CD4-positive, alpha-beta T cell (primary cell): ENCODE data around the gene ZCWPW1. TPM values are rescaled to one million over a fixed set of nuclear protein-coding genes. Genes with fewer than 3 reads are reported as not detected.
"Not testable (repeated sequence)": the region's sequence is repeated elsewhere in the genome, so short reads cannot be mapped to it uniquely, and the experiment has no call there.

Source experiments
- ATAC-seq: fragments of 200-7000 bp; cut with Tn5 transposase; one replicate; pipeline ENCODE4 v1.10.0; 2022; ENCODE audit warnings: mild to moderate bottlenecking; ENCODE audit not compliant: poor library complexity
- CTCF ChIA-PET: fragments of 350-600 bp; sonication (Branson Sonifier 250); formaldehyde crosslinking; loops from one replicate; lab custom pipeline; 2021; ENCODE audit warnings: antibody characterized with exemption, inconsistent platforms; lab: Charles Lee
- POLR2A ChIA-PET: fragments of 350-600 bp; sonication (Branson Sonifier 250); formaldehyde crosslinking; loops from one replicate; lab custom pipeline; 2021; ENCODE audit warnings: antibody characterized with exemption, inconsistent platforms; lab: Charles Lee
- DNase-seq, 14 experiments: peaks; one replicate each; pipeline ENCODE4 v3.0.0-alpha.2; 2013 to 2020; ENCODE audit warnings: mixed read lengths in 2 of 14
- H3K27ac ChIP-seq, 2 donors: one replicate each; pipeline versions ENCODE4 v1.5.1 to v1.7.0; 2013; ENCODE audit warnings: low read length in 2 of 2, low read depth in 1 of 2, mild to moderate bottlenecking in 1 of 2
- H3K27me3 ChIP-seq, 2 experiments: 1 replicate in 1 of 2; 2 replicates in 1 of 2; pipeline versions ENCODE4 v1.6.1 to v1.7.0; 2013; ENCODE audit warnings: low read length in 2 of 2, control low read depth in 1 of 2, mild to moderate bottlenecking in 1 of 2, moderate library complexity in 1 of 2; ENCODE audit not compliant: insufficient read depth in 2 of 2, control insufficient read depth in 1 of 2
- H3K36me3 ChIP-seq: one replicate; pipeline ENCODE4 v1.6.1; 2013; ENCODE audit warnings: low read length, control low read depth; ENCODE audit not compliant: insufficient read depth
- H3K4me1 ChIP-seq: one replicate; pipeline ENCODE4 v1.6.1; 2013; ENCODE audit warnings: low read length, control low read depth; ENCODE audit not compliant: insufficient read depth
- H3K4me3 ChIP-seq: one replicate; pipeline ENCODE4 v1.5.1; 2013; ENCODE audit warnings: mild to moderate bottlenecking, low read length, moderate library complexity
- H3K9me3 ChIP-seq, 2 experiments: 1 replicate in 1 of 2; 2 replicates in 1 of 2; pipeline versions ENCODE4 v1.6.1 to v1.7.0; 2013; ENCODE audit warnings: low read length in 2 of 2, mild to moderate bottlenecking in 2 of 2, control low read depth in 1 of 2, moderate library complexity in 1 of 2; ENCODE audit not compliant: control insufficient read depth in 1 of 2, insufficient read depth in 1 of 2
- H3K27ac Mint-ChIP-seq: one replicate; pipeline ENCODE4 v1.8.0; 2020; ENCODE audit warnings: mixed read lengths
- H3K27me3 Mint-ChIP-seq: one replicate; pipeline ENCODE4 v1.8.0; 2021; ENCODE audit warnings: mixed read lengths
- H3K36me3 Mint-ChIP-seq: one replicate; pipeline ENCODE4 v1.8.0; 2021; ENCODE audit warnings: low read depth, mixed read lengths
- H3K4me1 Mint-ChIP-seq: one replicate; pipeline ENCODE4 v1.8.0; 2021; ENCODE audit warnings: low read depth, mixed read lengths
- H3K4me3 Mint-ChIP-seq: one replicate; pipeline ENCODE4 v1.8.0; 2020; ENCODE audit warnings: mild to moderate bottlenecking, mixed read lengths
- H3K9me3 Mint-ChIP-seq: one replicate; pipeline ENCODE4 v1.8.0; 2020; ENCODE audit warnings: mixed read lengths
- intact Hi-C, 2 experiments: fragments of 100-400 bp; cut with DNase I in 1 of 2; cut with micrococcal nuclease in 1 of 2; formaldehyde crosslinking; loops; one replicate each; pipeline versions ENCODE4 v1.15.1 to v1.9.0; 2023 to 2025; cut with DNase I, micrococcal nuclease
- total RNA-seq, 174 experiments: library from RNA in 2 of 174; stranded (reverse) in 2 of 174; gene quantifications; one replicate each; pipeline ENCODE4 v1.2.3 and lab custom pipeline; 2021 to 2026
- TF ChIP-seq, protein P1 (sequence below): fragments of 200-600 bp; IDR thresholded peaks from one replicate; pipeline ENCODE4 v1.8.0; 2022; ENCODE audit warnings: antibody characterized with exemption, mild to moderate bottlenecking

ZCWPW1 gene
- total RNA-seq, 2 experiments from 2014 or later = 4.4 to 6.5 TPM

DNA sequence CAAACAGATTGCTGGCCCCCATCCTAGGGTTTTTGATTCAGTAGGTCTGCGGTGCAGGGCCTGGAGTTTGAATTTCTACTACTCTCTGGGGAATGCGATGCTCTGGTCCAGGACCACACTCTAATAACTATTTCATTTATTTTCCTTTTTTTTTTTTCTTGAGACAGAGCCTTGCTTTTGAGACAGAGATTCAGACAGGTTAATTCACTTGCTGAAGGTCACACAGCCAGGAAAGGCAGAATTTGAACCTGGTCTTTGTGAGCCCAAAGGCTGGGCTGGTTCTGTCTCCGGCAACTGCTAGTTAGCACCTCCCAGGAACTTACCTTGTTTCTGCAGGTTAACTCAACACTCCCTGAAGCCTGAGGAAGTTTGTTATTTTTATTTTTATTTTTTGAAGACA is 24.0 kb upstream of the ZCWPW1 start:
- DNase-seq (no peak), ATAC-seq (no peak)
- H3K4me1 ChIP-seq = peaks cover 27% of the 10 kb centered on the region
- no peaks in the 10 kb centered on the region for H3K9me3 Mint-ChIP-seq
- H3K36me3 Mint-ChIP-seq = no peaks in the 10 kb centered on the region
- H3K27me3 Mint-ChIP-seq = no peaks in the 10 kb centered on the region
- H3K27me3 ChIP-seq = no peaks in the 10 kb centered on the region
- TF ChIP-seq, protein P1, sequence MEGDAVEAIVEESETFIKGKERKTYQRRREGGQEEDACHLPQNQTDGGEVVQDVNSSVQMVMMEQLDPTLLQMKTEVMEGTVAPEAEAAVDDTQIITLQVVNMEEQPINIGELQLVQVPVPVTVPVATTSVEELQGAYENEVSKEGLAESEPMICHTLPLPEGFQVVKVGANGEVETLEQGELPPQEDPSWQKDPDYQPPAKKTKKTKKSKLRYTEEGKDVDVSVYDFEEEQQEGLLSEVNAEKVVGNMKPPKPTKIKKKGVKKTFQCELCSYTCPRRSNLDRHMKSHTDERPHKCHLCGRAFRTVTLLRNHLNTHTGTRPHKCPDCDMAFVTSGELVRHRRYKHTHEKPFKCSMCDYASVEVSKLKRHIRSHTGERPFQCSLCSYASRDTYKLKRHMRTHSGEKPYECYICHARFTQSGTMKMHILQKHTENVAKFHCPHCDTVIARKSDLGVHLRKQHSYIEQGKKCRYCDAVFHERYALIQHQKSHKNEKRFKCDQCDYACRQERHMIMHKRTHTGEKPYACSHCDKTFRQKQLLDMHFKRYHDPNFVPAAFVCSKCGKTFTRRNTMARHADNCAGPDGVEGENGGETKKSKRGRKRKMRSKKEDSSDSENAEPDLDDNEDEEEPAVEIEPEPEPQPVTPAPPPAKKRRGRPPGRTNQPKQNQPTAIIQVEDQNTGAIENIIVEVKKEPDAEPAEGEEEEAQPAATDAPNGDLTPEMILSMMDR = no peak
- POLR2A ChIA-PET = interaction anchor here (1.2 kb wide), 1 partner anchor 24 kb away, joined by 6 read pairs; the partner anchor contains the start of gene ZCWPW1
- no peak overlapping the region for H3K4me3 ChIP-seq
- H3K36me3 ChIP-seq = peaks cover 5% of the 10 kb centered on the region
- H3K4me3 Mint-ChIP-seq = no peak overlapping the region
- intact Hi-C loops = no loop called here
- no peak overlapping the region for H3K27ac ChIP-seq
- H3K27ac Mint-ChIP-seq = no peak overlapping the region
- peaks cover 23% of the 10 kb centered on the region for H3K4me1 Mint-ChIP-seq
- CTCF ChIA-PET = no interaction called here
- no peaks in the 10 kb centered on the region for H3K9me3 ChIP-seq

DNA sequence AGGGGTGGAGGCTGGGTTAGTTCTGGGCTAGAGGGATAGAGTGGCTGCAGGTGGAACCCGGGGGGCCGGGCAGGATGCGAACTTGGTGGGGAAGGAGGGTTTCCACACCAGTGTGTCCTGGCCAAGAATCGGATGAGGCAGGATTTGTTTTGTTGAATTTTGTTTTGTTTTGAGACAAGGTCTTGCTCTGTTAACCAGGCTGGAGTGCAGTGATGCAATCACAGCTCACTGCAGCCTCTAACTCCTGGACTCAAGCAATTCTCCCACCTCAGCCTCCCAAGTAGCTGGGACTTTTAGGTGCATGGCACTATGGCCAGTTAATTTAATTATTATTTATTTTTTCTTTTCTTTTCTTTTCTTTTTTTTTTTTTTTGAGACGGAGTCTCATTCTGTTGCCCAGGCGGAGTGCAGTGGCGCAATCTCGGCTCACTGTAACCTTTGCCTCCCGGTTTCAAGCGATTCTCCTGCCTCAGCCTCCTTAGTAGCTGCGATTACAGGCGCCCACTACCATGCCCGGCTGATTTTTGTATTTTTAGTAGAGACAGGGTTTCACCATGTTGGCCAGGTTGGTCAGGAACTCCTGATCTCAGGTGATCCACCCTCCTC is 20.8 kb upstream of the ZCWPW1 start:
- intact Hi-C loops = no loop called here
- no peak for ATAC-seq
- H3K27ac ChIP-seq = no peak overlapping the region
- peaks cover 34% of the 10 kb centered on the region for H3K4me1 ChIP-seq
- no peaks in the 10 kb centered on the region for H3K9me3 ChIP-seq
- no peaks in the 10 kb centered on the region for H3K36me3 ChIP-seq
- POLR2A ChIA-PET = interaction anchor here (2.1 kb wide), 1 partner anchor 21 kb away, joined by 18 read pairs; the partner anchor contains the start of genes MEPCE and ZCWPW1
- Mint-ChIP-seq H3K9me3 (no peaks in the 10 kb centered on the region), H3K4me1 (peaks cover 14% of the 10 kb centered on the region), H3K4me3 (peak overlapping the region; percentile 42), H3K27ac (no peak overlapping the region), H3K27me3 (no peaks in the 10 kb centered on the region), H3K36me3 (no peaks in the 10 kb centered on the region)
- no peaks in the 10 kb centered on the region for H3K27me3 ChIP-seq
- CTCF ChIA-PET = interaction anchor here (0.6 to 1.9 kb wide), 2 partner anchors 42 to 191 kb away, joined by 4 to 6 read pairs; no protein-coding TSS in a partner anchor
- DNase-seq = peak in 1 of 14 experiments; percentile 8
- no peak overlapping the region for H3K4me3 ChIP-seq
- TF ChIP-seq, protein P1 = no peak

DNA sequence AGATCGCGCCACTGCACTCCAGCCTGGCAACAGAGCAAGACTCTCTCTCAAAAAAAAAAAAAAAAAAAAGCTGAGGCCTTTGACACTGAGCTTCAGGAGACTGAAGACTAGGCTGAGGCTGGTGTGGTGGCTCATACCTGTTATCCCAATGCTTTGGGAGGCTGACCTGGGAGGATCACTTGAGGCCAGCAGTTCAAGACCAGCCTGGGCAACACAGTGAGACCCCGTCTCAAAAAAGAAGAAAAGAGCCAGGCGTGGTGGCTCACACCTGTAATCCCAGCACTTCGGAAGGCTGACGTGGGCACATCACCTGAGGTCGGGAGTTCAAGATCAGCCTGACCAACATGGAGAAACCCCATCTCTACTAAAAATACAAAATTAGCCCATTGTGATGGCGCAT is 18.9 kb upstream of the ZCWPW1 start:
- H3K4me3 ChIP-seq, H3K27ac ChIP-seq, H3K36me3 ChIP-seq, intact Hi-C loops, H3K9me3 ChIP-seq, H3K27me3 ChIP-seq, H3K36me3 Mint-ChIP-seq, CTCF ChIA-PET, H3K27me3 Mint-ChIP-seq, ATAC-seq, H3K4me3 Mint-ChIP-seq, H3K9me3 Mint-ChIP-seq, H3K27ac Mint-ChIP-seq: not testable (repeated sequence)
- peaks cover 27% of the 10 kb centered on the region for H3K4me1 ChIP-seq
- DNase-seq = peak in 1 of 14 experiments; percentile 6
- H3K4me1 Mint-ChIP-seq = peaks cover 15% of the 10 kb centered on the region
- POLR2A ChIA-PET = interaction anchor here (0.6 to 1.3 kb wide), 2 partner anchors 11 to 19 kb away, joined by 3 to 5 read pairs; partner anchors contain the start of genes PPP1R35 and ZCWPW1
